Midbrain (tissue), 1 donor: ENCODE results near the gene FAM187B.
"Not testable (repeated sequence)": the region's sequence is repeated elsewhere in the genome, so short reads cannot be mapped to it uniquely, and the experiment has no call there.

Experiments
- DNase-seq: peaks from one replicate; lab custom pipeline; 2025; lab: John Stamatoyannopoulos, UW

FAM187B gene

DNA sequence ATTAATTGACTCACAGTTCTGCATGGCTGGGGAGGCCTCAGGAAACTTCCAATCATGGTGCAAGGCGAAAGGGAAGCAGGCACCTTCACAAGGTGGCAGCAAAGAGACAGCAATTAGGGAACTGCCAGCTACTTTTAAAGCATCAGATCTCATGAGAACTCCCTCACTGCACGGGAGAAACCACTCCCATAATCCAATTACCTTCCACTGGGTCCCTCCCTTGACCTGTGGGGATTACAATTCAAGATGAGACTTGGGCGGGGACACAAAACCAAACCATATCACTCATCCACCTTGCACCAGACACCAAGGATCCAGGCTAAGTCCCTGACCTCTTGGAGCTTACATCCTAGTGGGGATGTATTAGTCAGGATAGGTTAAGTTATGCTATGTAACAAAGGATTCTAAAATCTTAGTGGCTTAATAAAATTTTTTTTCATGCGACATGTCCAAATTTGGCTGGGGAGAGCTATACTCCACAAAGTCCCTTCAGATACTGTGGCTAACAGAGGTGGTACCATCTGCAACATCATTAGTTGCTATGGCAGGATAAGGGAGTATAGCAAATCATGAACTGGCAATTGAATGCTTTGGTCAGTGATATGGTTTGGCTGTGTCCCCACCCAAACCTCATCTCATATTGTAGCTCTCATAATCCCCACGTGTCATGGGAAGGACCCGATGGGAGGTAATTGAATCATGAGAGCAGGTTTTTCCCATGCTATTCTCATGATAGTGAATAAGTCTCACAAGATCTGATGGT, 8.3 kb upstream of the FAM187B start:
- DNase-seq: no peak

- no peak for DNase-seq
Observed at GRCh38 chr19:35232912-35233311, 4.4 kb upstream of the FAM187B start.

GRCh38 chr19:35231956-35232645, 3.6 kb upstream of the FAM187B start:
- DNase-seq: no peak

GRCh38 chr19:35229601-35230000, 1.1 kb upstream of the FAM187B start:
- DNase-seq: no peak

- DNase-seq: no peak
Observed at GRCh38 chr19:35226748-35227147, 1.8 kb downstream of the FAM187B start.

- no peak for DNase-seq
Observed at GRCh38 chr19:35225951-35226350, 2.6 kb downstream of the FAM187B start.

DNA sequence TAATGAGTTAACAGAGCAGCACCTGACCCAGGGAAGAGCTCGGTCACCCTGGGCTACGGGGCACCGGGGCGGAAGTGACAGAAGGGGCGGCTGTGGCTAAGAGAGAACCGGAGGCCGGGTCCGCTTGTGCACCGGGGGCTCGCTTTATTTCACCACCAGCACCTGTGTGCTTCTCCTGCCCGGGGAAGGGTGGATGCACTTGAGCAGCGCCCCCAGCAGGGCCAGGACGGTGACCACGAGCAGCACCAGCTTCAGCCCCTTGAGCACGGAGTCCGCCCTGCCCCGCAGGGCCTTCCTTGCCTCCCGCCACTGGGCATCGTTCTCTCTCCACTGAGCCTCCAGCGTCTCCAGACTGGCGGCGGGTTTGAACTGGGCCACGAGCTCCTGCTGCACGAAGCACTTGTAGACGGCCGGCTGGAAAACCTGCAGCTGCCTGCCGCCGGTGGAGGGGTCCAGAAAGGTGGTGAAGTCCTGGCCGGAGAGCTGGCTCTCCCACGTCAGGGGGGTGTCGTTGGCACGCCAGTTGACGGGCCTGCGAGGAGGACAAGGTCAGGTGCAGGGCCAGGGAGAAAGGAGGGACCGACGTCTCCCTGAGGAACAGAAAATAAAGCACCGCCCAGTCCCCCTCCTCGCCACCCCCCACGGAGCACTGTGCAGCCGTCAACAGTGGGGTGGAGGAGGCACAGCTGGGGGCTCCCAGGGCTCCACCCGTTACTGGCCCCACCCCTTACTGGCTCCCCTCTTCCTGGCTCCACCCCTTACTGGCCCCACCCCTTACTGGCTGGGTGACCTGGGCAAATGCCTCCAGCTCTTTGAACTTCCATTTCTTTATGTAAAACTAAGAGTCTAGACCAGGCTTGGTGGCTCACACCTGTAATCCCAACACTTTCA, 3.6 kb downstream of the FAM187B start:
- no peak for DNase-seq

DNA sequence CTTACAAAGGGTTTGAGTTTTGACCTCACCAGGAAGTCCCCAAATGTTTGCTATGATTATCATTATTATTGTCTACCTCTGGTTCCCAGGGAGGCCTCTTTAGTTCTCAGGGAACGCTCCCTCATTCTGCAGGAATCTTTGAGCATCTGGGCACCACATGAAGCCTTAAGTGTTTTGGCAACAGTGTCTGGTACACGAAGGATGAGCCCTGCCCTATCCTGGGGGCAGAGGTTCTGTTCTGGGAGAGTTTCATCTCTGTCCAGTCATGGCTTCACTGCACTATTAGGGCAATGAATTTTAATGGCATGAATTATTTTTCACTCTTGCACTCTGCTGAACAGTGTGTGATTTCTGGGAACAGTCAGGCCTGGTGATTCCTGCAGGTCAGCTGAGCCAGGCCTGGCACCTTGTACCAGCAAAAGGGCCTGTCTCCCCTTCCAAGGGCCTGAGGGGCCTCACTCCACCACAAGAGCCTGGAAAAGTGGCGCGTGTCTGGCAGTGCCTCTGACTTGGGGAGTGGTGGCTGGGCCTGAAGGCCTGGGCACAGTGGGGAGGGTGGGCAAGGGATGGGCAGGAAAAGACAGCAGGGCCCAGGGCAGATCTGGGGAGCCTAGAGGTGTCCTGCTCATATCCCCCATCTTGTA, 4.6 kb downstream of the FAM187B start:
- no peak for DNase-seq

- DNase-seq: no peak
Observed at GRCh38 chr19:35223084-35223790, 5.3 kb downstream of the FAM187B start.

DNA sequence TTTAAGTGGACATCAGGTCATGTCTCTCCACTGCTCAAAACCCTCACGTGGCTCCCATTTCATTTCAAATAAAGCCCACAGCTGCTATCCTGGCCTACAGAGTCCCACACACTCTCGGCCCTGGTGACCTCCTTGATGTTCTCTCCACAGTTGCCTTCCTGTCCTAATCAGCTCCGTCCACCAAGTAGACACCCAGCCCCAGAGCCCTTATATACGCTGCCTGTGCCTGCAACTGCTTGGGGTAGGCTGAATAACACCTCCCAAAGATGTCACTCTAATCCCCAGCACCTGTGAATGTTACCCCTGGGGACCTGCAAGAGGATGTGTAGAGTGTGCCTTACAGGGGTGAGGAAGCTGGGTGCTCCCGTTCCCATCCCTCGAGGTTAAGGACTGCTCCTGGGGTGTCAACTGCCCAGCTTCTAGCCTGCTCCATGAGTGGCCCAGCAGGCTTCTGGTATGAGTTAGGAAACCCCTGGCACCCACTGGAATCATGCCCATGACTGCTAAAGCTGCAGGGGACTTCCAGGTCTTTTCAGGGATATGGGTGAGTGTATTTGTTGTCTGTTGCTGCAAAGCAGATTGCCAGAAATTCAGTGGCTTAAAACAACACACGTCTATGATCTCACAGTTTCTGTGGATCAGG, 6.0 kb downstream of the FAM187B start:
- no peak for DNase-seq

DNA sequence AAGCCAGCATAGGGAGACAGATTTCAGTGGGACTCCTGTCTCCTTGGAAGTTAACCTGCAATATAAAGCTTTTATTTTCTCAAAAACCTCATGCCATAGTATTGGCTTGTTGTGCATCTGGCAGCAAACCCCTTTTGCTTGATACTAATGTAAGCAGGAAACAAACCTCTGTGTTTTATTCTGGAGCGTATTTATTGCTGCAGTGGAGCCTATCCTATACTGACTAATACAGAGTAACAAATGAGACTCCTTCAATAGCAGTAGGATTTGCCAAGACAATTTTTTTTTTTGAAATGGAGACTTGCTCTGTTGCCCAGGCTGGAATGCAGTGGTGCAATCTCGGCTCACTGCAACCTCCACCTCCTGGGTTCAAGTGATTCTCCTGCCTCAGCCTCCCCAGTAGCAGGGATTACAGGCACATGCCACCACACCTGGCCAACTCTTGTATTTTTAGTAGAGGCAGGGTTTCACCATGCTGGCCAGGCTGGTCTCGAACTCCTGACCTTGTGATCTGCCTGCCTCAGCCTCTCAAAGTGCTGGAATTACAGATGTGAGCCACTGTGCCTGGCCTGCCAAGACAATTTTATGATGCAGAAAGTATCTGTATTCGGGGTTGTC, 7.5 kb downstream of the FAM187B start:
- DNase-seq: not testable (repeated sequence)

GRCh38 chr19:35220315-35220921, 8.1 kb downstream of the FAM187B start:
- DNase-seq: no peak

GRCh38 chr19:35219008-35219407, 9.5 kb downstream of the FAM187B start:
- no peak for DNase-seq

GRCh38 chr19:35217649-35217990, 10.9 kb downstream of the FAM187B start:
- DNase-seq: no peak

DNA sequence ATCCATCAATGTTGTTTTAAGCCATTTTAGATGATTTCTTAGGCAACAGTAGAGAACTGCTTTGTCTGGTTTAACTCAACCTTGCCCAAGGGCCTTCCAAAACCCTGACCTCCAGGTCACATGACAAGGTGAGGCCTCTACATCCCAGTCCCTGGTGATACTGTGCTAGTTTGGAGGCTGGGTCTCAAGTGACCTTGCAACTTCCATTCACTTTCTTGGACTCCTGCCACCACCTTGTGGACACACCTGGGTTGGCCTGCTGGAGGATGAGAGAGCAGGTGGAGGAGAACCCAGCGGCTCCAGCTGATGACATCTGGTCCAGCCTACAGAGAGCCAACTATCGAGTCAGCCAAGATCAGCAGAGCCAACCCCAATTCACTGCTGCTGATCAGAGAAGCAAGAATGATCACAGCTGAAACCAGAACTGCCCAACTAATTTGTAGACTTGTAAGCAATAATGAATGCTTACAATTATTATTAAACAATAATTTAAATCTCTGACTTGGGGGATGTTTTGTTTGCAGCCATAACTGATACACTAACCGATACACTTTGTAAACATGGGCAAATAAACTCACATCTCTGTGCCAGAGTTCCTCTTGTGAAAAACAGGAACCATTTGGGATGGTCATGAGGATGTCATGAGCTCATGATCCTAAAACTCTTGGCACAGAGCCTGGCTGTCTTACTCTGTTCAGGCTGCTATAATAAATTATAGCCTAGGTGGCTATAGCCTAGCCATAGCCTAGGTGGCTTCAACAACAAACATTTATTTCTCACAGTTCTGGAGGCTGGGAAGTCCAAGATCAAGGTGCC, 11.5 kb downstream of the FAM187B start:
- DNase-seq: peak; percentile 37

- no peak for DNase-seq
Observed at GRCh38 chr19:35216016-35216832, 12.3 kb downstream of the FAM187B start.

- DNase-seq: no peak
Observed at GRCh38 chr19:35214766-35215422, 13.6 kb downstream of the FAM187B start.
